ENCODE results near the gene SLIT3. TPM values are rescaled to one million over a fixed set of nuclear protein-coding genes. Genes with fewer than 3 reads are reported as not detected.
A peak's percentile ranks its signal among the peaks of the same experiment; 100 is the strongest.

SLIT3 gene
- total RNA-seq, 1 donor from 2014 or later: 70.0 TPM

- ATAC-seq: no peak
- Histone ChIP-seq H3K27me3 (no peaks in the 10 kb centered on the region), H3K4me1 (no peaks in the 10 kb centered on the region), H3K27ac (no peak overlapping the region), H3K36me3 (no peaks in the 10 kb centered on the region), H3K9me3 (no peaks in the 10 kb centered on the region), H3K4me3 (no peak overlapping the region)
- intact Hi-C loops (cut with DNase I): no loop called here
- DNase-seq: no peak
- TF ChIP-seq CTCF (IDR thresholded peaks at IDR 0.05): no peak
Measured at GRCh38 chr5:169127431-169127830, 173.5 kb downstream of the SLIT3 start.

- H3K36me3 ChIP-seq: no peaks in the 10 kb centered on the region
- H3K27ac ChIP-seq: no peak overlapping the region
- H3K4me3 ChIP-seq: no peak overlapping the region
- no peaks in the 10 kb centered on the region for H3K27me3 ChIP-seq
- intact Hi-C loops (cut with DNase I): no loop called here
- no peaks in the 10 kb centered on the region for H3K9me3 ChIP-seq
- TF ChIP-seq CTCF (IDR thresholded peaks at IDR 0.05): no peak
- ATAC-seq: no peak
- DNase-seq: no peak
- no peaks in the 10 kb centered on the region for H3K4me1 ChIP-seq
Measured at GRCh38 chr5:169126481-169127021, 174.4 kb downstream of the SLIT3 start.

GRCh38 chr5:169125571-169125970 lies 175.4 kb downstream of the SLIT3 start:
- intact Hi-C loops (cut with DNase I): no loop called here
- ATAC-seq (peak; percentile 50), DNase-seq (no peak)
- TF ChIP-seq CTCF (IDR thresholded peaks at IDR 0.05): no peak
- H3K4me3 ChIP-seq: no peak overlapping the region
- H3K27ac ChIP-seq: no peak overlapping the region
- H3K36me3 ChIP-seq: no peaks in the 10 kb centered on the region
- H3K4me1 ChIP-seq: no peaks in the 10 kb centered on the region
- H3K27me3 ChIP-seq: no peaks in the 10 kb centered on the region
- no peaks in the 10 kb centered on the region for H3K9me3 ChIP-seq

GRCh38 chr5:169122951-169123350 lies 178.0 kb downstream of the SLIT3 start:
- Histone ChIP-seq H3K9me3 (no peaks in the 10 kb centered on the region), H3K27me3 (no peaks in the 10 kb centered on the region), H3K4me1 (no peaks in the 10 kb centered on the region), H3K4me3 (no peak overlapping the region), H3K27ac (no peak overlapping the region), H3K36me3 (no peaks in the 10 kb centered on the region)
- ATAC-seq: no peak
- no peak for TF ChIP-seq CTCF (IDR thresholded peaks at IDR 0.05)
- DNase-seq: no peak
- intact Hi-C loops (cut with DNase I): no loop called here

- Histone ChIP-seq H3K4me3 (no peak overlapping the region), H3K36me3 (no peaks in the 10 kb centered on the region), H3K4me1 (no peaks in the 10 kb centered on the region), H3K27ac (no peak overlapping the region), H3K27me3 (no peaks in the 10 kb centered on the region), H3K9me3 (no peaks in the 10 kb centered on the region)
- ATAC-seq: no peak
- TF ChIP-seq CTCF (IDR thresholded peaks at IDR 0.05): no peak
- intact Hi-C loops (cut with DNase I): no loop called here
- no peak for DNase-seq
Measured at GRCh38 chr5:169121630-169122420, 179.1 kb downstream of the SLIT3 start.

Measured in upper lobe of right lung (tissue), 1 donor.